OCI-LY7 (cell line): ENCODE data around the gene SYT7. TPM values are rescaled to one million over a fixed set of nuclear protein-coding genes. Genes with fewer than 3 reads are reported as not detected.

Experiments
- BruUV-seq: library from RNA; stranded (reverse); fragments of 400-500 nt; replicated peaks from 2 replicates; lab custom pipeline; 2021; lab: Mats Ljungman, UMichigan
- CTCF ChIA-PET: fragments of 300-600 bp; sonication (Branson Sonifier 250); formaldehyde crosslinking; loops from one replicate; lab custom pipeline; 2022; ENCODE audit warnings: antibody characterized with exemption; ENCODE audit not compliant: unreplicated experiment; lab: Charles Lee
- POLR2A ChIA-PET: fragments of 300-600 bp; sonication (Branson Sonifier 250); formaldehyde crosslinking; loops from one replicate; lab custom pipeline; 2022; ENCODE audit warnings: antibody characterized with exemption; lab: Charles Lee
- DNase-seq: peaks from one replicate; pipeline ENCODE4 v3.0.0-alpha.2; 2015; ENCODE audit warnings: low spot score
- H2AFZ ChIP-seq: fragments of 200-600 bp; sonication (generic), shearing (Covaris generic); 2 replicates; pipeline ENCODE4 v1.6.1; 2014; ENCODE audit warnings: mild to moderate bottlenecking, antibody characterized with exemption, low read length, moderate library complexity
- H3K27ac ChIP-seq: fragments of 200-600 bp; sonication (generic); 2 replicates; pipeline ENCODE4 v1.5.1; 2014; ENCODE audit warnings: mixed run types, low read depth, mild to moderate bottlenecking, moderate library complexity, low read length, inconsistent platforms; ENCODE audit not compliant: poor library complexity, severe bottlenecking
- H3K36me3 ChIP-seq: fragments of 200-600 bp; sonication (generic); 2 replicates; pipeline ENCODE4 v1.6.1; 2014; ENCODE audit warnings: mild to moderate bottlenecking, antibody characterized with exemption, low read length, moderate library complexity, mixed read lengths; ENCODE audit not compliant: insufficient read depth
- H3K4me1 ChIP-seq: fragments of 200-600 bp; sonication (generic); 2 replicates; pipeline ENCODE4 v1.5.1; 2014; ENCODE audit warnings: mild to moderate bottlenecking, low read length; ENCODE audit not compliant: insufficient read depth, poor library complexity, severe bottlenecking
- H3K4me2 ChIP-seq: fragments of 200-600 bp; sonication (generic); 2 replicates; pipeline ENCODE4 v1.6.1; 2014; ENCODE audit warnings: mild to moderate bottlenecking, low read length
- H3K4me3 ChIP-seq: fragments of 200-600 bp; sonication (generic); 2 replicates; pipeline ENCODE4 v1.5.1; 2014; ENCODE audit warnings: mild to moderate bottlenecking, low read depth, low read length; ENCODE audit not compliant: poor library complexity, severe bottlenecking
- H3K79me2 ChIP-seq: fragments of 200-600 bp; sonication (generic); 2 replicates; pipeline ENCODE4 v1.6.1; 2016; ENCODE audit warnings: low read depth, mild to moderate bottlenecking, low read length, moderate library complexity, mixed read lengths; ENCODE audit not compliant: insufficient read depth
- H3K9me2 ChIP-seq: fragments of 200-600 bp; sonication (generic); 2 replicates; pipeline ENCODE4 v1.6.1; 2016; ENCODE audit warnings: mild to moderate bottlenecking, low read length, mixed read lengths; ENCODE audit not compliant: insufficient read depth
- H3K9me3 ChIP-seq: fragments of 200-600 bp; sonication (generic); 2 replicates; pipeline ENCODE4 v1.6.1; 2014; ENCODE audit warnings: mild to moderate bottlenecking, mixed run types, low read length, mixed read lengths
- H4K20me1 ChIP-seq: fragments of 200-600 bp; sonication (generic); 2 replicates; pipeline ENCODE4 v1.6.1; 2014; ENCODE audit warnings: mild to moderate bottlenecking, antibody characterized with exemption, low read length, moderate library complexity, mixed read lengths; ENCODE audit not compliant: insufficient read depth
- CTCF ChIP-seq: fragments of 200-600 bp; sonication (generic); conservative IDR thresholded peaks from 2 replicates; pipeline ENCODE4 v1.5.1; 2014; ENCODE audit warnings: mild to moderate bottlenecking, antibody characterized with exemption, low read length, moderate library complexity, mixed read lengths
- EZH2phosphoT487 ChIP-seq: fragments of 200-600 bp; sonication (generic); IDR thresholded peaks from 2 replicates; pipeline ENCODE4 v1.6.1; 2018; ENCODE audit warnings: low read depth, borderline replicate concordance, mild to moderate bottlenecking, mixed run types, antibody characterized with exemption, low read length, moderate library complexity, mixed read lengths
- intact Hi-C: fragments of 100-400 bp; cut with micrococcal nuclease; formaldehyde crosslinking; loops from one replicate; pipeline ENCODE4 v1.10.0; 2022; ENCODE audit not compliant: unreplicated experiment
- total RNA-seq, 2 experiments: library from RNA; depleted of rRNA in 1 of 2; stranded (reverse); fragments of >200 nt in 1 of 2; shearing (Covaris generic) in 1 of 2; gene quantifications; 2 replicates each; pipeline ENCODE4 v1.2.3, GENCODE V29; 2014 to 2022

The SYT7 gene
- total RNA-seq, 2 experiments from 2014 or later: not detected

- H3K4me3 ChIP-seq: no peak overlapping the region
- H2AFZ ChIP-seq: no peak overlapping the region
- POLR2A ChIA-PET: interaction anchor here (0.6 kb wide), 1 partner anchor 66 kb away, joined by 3 read pairs; no protein-coding TSS in a partner anchor
- no peak for TF ChIP-seq EZH2phosphoT487
- no peak for TF ChIP-seq CTCF
- BruUV-seq: no TSS peak
- H3K36me3 ChIP-seq: no peaks in the 10 kb centered on the region
- no peaks in the 10 kb centered on the region for H3K9me2 ChIP-seq
- no peak overlapping the region for H3K4me2 ChIP-seq
- H3K4me1 ChIP-seq: no peaks in the 10 kb centered on the region
- H4K20me1 ChIP-seq: no peaks in the 10 kb centered on the region
- intact Hi-C loops: no loop called here
- no peak overlapping the region for H3K27ac ChIP-seq
- no peaks in the 10 kb centered on the region for H3K9me3 ChIP-seq
- H3K79me2 ChIP-seq: no peaks in the 10 kb centered on the region
- DNase-seq: no peak
- CTCF ChIA-PET: interaction anchor here (0.6 kb wide), 1 partner anchor 96 kb away, joined by 10 read pairs; no protein-coding TSS in a partner anchor
Observed at GRCh38 chr11:61554172-61554988, 26.5 kb downstream of the SYT7 start.

DNA sequence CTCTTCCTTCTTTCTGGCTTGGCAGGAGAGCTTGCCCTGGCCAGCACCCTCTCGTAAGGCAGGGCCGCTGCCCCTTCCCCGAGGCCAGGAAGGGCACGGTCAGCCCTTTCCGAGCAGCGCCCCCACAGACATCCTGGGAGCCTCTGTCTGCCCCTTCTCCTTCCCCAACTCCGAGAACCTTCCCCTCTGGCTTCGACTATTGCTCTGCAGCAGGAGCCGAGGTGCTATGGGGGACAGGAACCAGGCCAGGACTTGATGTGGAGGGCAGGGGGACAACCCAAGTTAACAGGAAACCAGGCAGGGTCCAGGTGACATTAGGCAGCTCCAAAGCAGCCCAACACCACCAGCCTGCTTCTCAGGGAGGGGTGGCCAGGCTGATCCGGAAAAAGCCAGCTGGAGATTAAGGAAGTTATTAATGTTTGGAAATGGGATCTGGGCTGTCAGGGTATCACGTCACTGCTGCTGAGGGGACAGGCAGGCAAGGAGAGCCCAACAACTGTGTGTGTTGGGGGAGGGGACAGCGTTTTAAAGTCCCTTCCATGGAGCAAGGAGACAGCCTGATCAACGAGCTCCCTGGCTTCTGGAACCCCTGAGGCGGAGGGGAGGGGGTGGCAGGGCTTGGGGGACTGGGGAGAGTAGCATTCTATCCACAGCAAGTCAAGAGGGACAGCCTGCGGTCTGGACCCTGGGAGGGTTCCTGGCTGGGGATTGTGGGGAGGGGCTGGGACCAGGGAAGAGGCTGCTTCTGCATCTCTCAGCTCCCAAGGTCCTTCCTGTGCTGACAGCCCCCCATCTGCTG, 27.3 kb downstream of the SYT7 start:
- TF ChIP-seq EZH2phosphoT487: no peak
- no peak for TF ChIP-seq CTCF

More for the DNA sequence above, 27.3 kb downstream of the SYT7 start:
- ChIA-PET POLR2A (interaction anchor here (0.6 kb wide), 1 partner anchor 66 kb away, joined by 3 read pairs; no protein-coding TSS in a partner anchor), CTCF (no interaction called here)
- no peaks in the 10 kb centered on the region for H3K9me3 ChIP-seq
- no peak for DNase-seq
- H3K36me3 ChIP-seq: no peaks in the 10 kb centered on the region
- intact Hi-C loops: no loop called here
- no peaks in the 10 kb centered on the region for H4K20me1 ChIP-seq
- no peaks in the 10 kb centered on the region for H3K4me1 ChIP-seq
- no peaks in the 10 kb centered on the region for H3K79me2 ChIP-seq
- H2AFZ ChIP-seq: no peak overlapping the region
- BruUV-seq: no TSS peak
- no peaks in the 10 kb centered on the region for H3K9me2 ChIP-seq
- no peak overlapping the region for H3K4me3 ChIP-seq
- H3K4me2 ChIP-seq: no peak overlapping the region
- H3K27ac ChIP-seq: no peak overlapping the region
